ENCODE measurements around the gene VMAC. TPM values are rescaled to one million over a fixed set of nuclear protein-coding genes. Genes with fewer than 3 reads are reported as not detected.

The VMAC gene
- total and polyA plus RNA-seq, 2 of the 8 experiments (the other 6 are each of a cell fraction or from before 2014, with no cell fraction given), result 1.3 to 2.2 TPM

DNA sequence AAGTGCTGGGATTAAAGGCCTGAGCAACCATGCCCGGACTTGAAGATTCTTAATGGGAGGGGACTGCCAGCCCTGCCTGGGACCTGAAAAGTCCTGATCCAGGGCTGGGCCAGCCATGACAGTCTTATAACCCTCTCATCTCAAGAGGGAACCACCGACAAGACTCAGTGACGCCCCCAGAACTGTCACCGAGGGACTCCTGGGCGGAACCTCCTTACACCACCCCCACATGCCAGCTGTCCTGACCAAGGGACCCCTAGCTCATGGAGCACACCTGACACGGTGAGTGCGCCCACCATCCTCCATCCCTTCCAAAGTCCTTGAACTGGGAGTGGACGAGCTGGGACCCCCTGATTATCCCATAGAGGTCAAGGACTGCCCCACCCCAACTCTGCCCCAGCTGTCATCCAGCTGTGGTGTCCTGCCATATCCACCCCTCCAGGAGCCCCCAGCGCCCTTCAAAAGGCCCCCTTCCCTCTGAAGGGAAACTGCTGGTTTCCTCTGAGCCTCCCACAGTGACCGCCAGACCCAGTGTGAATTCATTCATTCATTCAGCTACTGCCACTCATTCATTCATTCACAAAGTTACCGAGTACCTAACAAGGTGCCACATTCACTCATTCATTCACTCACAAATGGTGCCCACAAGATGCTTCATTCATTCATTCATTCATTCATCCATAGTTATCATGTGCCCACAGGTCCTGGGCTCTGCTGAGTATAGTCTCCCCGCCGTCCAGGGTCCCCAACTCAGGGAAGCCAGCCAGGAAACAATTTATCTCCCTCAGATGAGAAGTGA, 4.7 kb upstream of the VMAC start:
- 90% methylated on average over 13 of the region's 13 CpGs; no CpG with 5 or more reads in 1 of the 2 experiments for WGBS, 2 experiments (ENCODE audit: extremely low coverage in 1 of 2, insufficient coverage in 1 of 2, insufficient read length in 1 of 2, insufficient replicate concordance in 2 of 2, low coverage in 1 of 2, low lambda C conversion rate in 2 of 2, missing lambda C conversion rate in 1 of 2)
- Histone ChIP-seq H3K4me1 (replicated peaks in 1 of 4; ENCODE audit: control insufficient read depth in 3 of 4, insufficient read depth in 4 of 4, low read length in 3 of 4) (peaks cover 0 to 5% (median 0%) of the 10 kb centered on the region in 4 experiments; a peak in 3 of 7 replicates), H3K27ac (ENCODE audit: low read depth, low read length) (no peak overlapping the region), H4K91ac (replicated peaks; ENCODE audit: insufficient read length, low read length) (no peak overlapping the region), H3K79me1 (ENCODE audit: low read depth, low read length) (peaks cover 7% of the 10 kb centered on the region), H3K4me2 (ENCODE audit: insufficient read depth in 1 of 2, low read depth in 2 of 2, low read length in 2 of 2) (no peak overlapping the region), H4K20me1 (replicated peaks in 1 of 2; ENCODE audit: control insufficient read depth in 1 of 2, insufficient read depth in 2 of 2, low read length in 2 of 2) (peaks cover 8 to 22% of the 10 kb centered on the region in 2 experiments), H3K56ac (replicated peaks; ENCODE audit: insufficient read length, low read depth, low read length) (no peak overlapping the region), H2BK15ac (ENCODE audit: low read length) (no peak overlapping the region), H3K27me3 (replicated peaks in 1 of 4; ENCODE audit: control insufficient read depth in 3 of 4, extremely low read depth in 1 of 4, insufficient read depth in 3 of 4, low read length in 3 of 4) (no peaks in the 10 kb centered on the region), H3K36me3 (ENCODE audit: control insufficient read depth in 2 of 4, insufficient read depth in 4 of 4, low read length in 3 of 4) (peaks cover 0 to 15% (median 8%) of the 10 kb centered on the region in 4 experiments; a peak in 5 of 8 replicates), H3K4me3 (ENCODE audit: extremely low read depth in 1 of 4, insufficient read depth in 2 of 4, low read depth in 3 of 4, low read length in 4 of 4) (no peak overlapping the region), H3K14ac (ENCODE audit: insufficient read length) (no peak overlapping the region), H3K23ac (ENCODE audit: insufficient read length) (no peak overlapping the region), H2BK12ac (ENCODE audit: low read depth, low read length) (no peak overlapping the region), H2AFZ (ENCODE audit: low read length) (no peak overlapping the region), H3K9me3 (ENCODE audit: insufficient read depth in 2 of 2, low read depth in 1 of 2, low read length in 1 of 2) (no peaks in the 10 kb centered on the region), H3K23me2 (ENCODE audit: low read depth, low read length) (peaks cover 7% of the 10 kb centered on the region), H2BK120ac (replicated peaks; ENCODE audit: low read depth, low read length) (no peak overlapping the region), H3K18ac (ENCODE audit: extremely low read depth, low read length) (no peak overlapping the region), H2BK20ac (ENCODE audit: low read length) (no peak overlapping the region), H3K4ac (replicated peaks; ENCODE audit: insufficient read length, low read depth, low read length) (no peak overlapping the region), H2AK5ac (ENCODE audit: low read depth, low read length) (no peak overlapping the region), H4K5ac (ENCODE audit: insufficient read length, low read depth, low read length) (no peak overlapping the region), H4K8ac (ENCODE audit: extremely low read depth, insufficient read depth, low read length) (no peak overlapping the region), H3K79me2 (ENCODE audit: control insufficient read depth in 1 of 2, insufficient read depth in 2 of 2, low read length in 2 of 2) (peaks cover 3 to 37% of the 10 kb centered on the region in 2 experiments; a peak in 3 of 4 replicates), H3K9ac (replicated peaks in 1 of 4; ENCODE audit: extremely low read depth in 1 of 4, low read depth in 3 of 4, low read length in 3 of 4) (no peak overlapping the region), H2BK5ac (ENCODE audit: low read depth, low read length) (no peak overlapping the region)
- ChIA-PET POLR2A (ENCODE audit: partially characterized antibody) (interaction anchor here (0.6 to 6.1 kb wide), 5 partner anchors 8 to 374 kb away, joined by 3 to 49 read pairs (median 4); no protein-coding TSS in a partner anchor), CTCF (ENCODE audit: partially characterized antibody) (interaction anchor here (1.1 to 6.5 kb wide), 4 partner anchors 8 to 96 kb away, joined by 3 to 43 read pairs (median 12); partner anchors contain the start of gene NRTN)
- DNase-seq (ENCODE audit: low read depth in 1 of 2, low spot score in 2 of 2), result no peak
- no peak for FAIRE-seq
- TF ChIP-seq CBX5 (IDR thresholded peaks at IDR 0.05; ENCODE audit: low read depth, low read length), result no peak
- no peak for TF ChIP-seq ASH2L (IDR thresholded peaks at IDR 0.05; ENCODE audit: low read length)
- TF ChIP-seq POLR2AphosphoS5 (IDR thresholded peaks at IDR 0.05; ENCODE audit: low read depth, low read length), result no peak
- TF ChIP-seq ATF2 (IDR thresholded peaks at IDR 0.05; ENCODE audit: low read length), result no peak
- TF ChIP-seq, protein P1, sequence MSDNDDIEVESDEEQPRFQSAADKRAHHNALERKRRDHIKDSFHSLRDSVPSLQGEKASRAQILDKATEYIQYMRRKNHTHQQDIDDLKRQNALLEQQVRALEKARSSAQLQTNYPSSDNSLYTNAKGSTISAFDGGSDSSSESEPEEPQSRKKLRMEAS (IDR thresholded peaks at IDR 0.05), result no peak
- TF ChIP-seq SIX5 (IDR thresholded peaks at IDR 0.05; ENCODE audit: low read depth, low read length), result no peak
- no peak for TF ChIP-seq NANOG (IDR thresholded peaks at IDR 0.05; ENCODE audit: insufficient read depth, low read depth, low read length, poor library complexity, severe bottlenecking)
- no peak for TF ChIP-seq JUN (IDR thresholded peaks at IDR 0.05; ENCODE audit: low read depth, low read length)
